Activated CD4-positive, CD25-positive, alpha-beta regulatory T cell treated with anti-CD3 and anti-CD28 coated beads, Interleukin-2, amount 50 U/mL, for 24 hours (primary cell): ENCODE measurements around the gene L3MBTL3.

Experiments used
- ATAC-seq, 2 donors: fragments of 150-1000 bp; cut with Tn5 transposase; one replicate each; pipeline ENCODE4 v1.10.0; 2021; ENCODE audit warnings: mild to moderate bottlenecking in 1 of 2, moderate library complexity in 1 of 2

The L3MBTL3 gene

DNA sequence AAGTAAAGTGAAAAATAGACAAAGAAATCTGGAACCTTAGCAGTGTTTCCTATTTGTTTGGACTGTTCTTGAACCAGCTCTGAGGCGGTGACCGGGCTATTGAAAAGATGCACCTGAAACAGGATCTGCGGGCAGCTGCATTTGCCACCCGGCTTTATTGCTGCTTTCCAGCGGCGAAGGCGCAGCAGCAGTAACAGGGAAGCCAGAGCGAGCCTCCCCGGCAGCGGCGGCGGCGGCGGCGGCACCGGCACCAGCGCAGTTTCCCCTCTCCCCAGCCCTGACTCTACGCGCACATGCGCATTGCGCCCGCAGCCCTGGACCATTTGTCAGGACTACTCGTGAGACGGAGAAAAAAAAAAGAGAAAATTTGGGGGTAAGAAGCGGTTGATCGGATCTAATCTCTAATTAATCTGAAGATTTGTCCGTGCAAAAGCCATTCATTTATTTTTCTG, at the start of gene L3MBTL3:
Gene L3MBTL3 (plus strand): TSS at position 290 of the 452 bp plus-strand sequence. CDS start 24,119 bp downstream, outside the sequence.
- peak; percentile 77 to 86 for ATAC-seq

- ATAC-seq: no peak
Observed at GRCh38 chr6:129969064-129969463, 49.3 kb upstream of the L3MBTL3 start.

DNA sequence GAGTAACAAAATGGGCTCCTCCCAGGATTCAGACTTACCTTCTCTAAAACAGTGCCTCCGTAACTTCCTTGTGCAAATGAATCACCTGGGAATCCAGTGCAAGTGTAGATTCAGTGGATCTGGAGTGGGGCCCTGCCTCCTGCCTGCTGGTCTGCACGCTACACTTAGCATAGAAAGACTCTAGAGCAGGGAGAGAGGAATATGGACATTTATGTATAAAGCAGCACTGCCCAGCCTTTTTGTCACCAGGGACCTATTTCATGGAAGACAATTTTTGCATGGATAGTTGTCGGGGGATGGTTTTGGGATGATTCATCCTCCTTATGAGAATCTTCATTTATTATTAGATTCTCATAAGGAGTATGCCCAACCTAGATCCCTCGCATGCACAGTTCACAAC, 42.3 kb upstream of the L3MBTL3 start:
- no peak for ATAC-seq

DNA sequence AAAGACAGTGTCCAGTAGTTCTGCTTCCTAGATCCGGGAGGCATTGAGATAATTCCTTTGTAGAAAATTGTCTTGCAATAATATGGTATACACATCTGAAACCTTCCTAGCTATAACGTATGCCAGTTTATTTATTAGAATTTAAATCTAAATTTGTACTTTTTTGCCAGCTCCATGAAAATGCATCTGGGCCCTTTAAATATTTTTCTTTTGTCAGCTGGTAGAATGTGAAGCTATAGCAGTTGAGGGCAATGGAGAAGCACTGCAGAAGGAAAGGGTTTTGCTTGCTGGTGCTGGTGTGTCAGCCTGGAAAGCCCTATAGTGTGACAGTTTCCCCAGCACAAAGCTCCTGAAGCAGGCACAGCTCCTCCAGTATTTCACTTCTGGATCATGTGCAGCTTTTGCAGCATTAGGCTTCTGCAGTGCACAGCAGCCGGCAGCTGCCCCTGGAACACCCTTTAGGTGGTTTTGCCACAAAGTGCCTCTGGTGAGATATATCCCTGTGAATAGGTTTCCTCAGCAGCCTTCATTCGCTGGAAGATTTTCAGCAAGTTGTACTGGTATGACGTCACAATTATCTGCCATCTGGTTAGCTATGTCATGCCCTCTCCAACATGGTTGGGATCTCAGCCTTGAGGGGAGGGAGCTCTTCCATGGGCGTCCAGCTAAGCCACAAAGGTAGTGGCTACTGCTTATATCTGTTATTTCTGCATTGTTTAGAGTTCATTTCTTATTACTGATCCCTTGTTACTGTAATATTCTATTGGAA, 40.0 kb upstream of the L3MBTL3 start:
- no peak for ATAC-seq

DNA sequence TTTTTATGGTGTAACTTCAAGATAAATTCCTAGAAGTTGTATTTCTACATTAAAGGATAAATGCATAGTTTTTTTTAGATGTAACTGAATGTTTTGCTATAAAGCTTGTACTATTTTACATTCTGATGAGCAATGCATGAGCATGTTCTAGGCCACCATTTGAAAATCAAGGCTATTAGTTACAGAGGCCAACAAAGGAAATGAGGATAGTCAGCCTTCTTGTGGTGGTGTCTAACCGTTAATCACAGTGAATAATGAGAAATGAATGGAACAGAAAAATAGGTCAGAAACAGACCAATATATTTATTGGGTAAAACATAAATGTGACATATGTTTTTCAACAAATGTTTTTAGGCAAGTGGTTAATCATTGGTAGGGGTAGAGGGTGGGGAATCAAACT, 37.6 kb upstream of the L3MBTL3 start:
- ATAC-seq: no peak

DNA sequence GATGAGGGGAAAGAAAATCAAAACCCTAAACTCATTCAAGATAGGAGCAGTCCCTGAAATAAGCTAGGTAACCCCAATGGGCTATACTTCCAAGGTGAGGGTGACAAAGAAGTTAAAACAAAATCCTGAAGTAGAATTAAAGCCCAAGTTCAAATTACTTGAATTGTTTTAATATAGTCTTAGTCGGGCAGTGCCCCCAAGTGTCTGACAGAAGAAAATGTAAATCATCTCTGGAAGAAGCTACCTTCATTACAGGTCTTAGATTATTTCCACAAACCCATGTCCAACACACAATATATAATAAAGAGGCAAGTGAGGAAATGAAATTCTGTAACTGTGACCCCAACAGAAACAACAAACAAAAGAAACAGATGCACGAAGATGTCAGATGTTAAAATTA, 36.8 kb upstream of the L3MBTL3 start:
- ATAC-seq: no peak

GRCh38 chr6:129989396-129989795, 29.0 kb upstream of the L3MBTL3 start:
- no peak for ATAC-seq

- no peak for ATAC-seq
Observed at GRCh38 chr6:129992881-129993280, 25.5 kb upstream of the L3MBTL3 start.

DNA sequence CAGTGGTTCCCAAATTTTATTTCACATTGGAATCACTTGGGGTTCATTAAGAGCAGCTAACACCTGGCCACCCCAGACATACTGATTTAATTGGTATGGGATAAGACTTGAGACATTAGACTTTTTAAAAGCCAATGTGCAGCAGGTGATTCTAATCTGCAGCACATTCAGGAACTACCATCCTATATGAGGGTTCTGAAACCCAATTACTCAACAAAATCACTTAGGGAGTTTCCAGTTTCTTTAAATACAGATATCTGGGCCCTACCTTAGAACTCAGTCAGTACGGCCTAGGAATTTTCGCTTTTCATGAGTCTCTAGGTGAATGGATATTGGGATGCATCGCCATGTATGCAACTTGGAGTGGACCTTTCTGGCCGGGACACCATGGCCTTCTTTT, 24.0 kb upstream of the L3MBTL3 start:
- no peak for ATAC-seq

GRCh38 chr6:129996387-129996786, 22.0 kb upstream of the L3MBTL3 start:
- ATAC-seq: no peak

- no peak for ATAC-seq
Observed at GRCh38 chr6:130000526-130001421, 17.6 kb upstream of the L3MBTL3 start.

DNA sequence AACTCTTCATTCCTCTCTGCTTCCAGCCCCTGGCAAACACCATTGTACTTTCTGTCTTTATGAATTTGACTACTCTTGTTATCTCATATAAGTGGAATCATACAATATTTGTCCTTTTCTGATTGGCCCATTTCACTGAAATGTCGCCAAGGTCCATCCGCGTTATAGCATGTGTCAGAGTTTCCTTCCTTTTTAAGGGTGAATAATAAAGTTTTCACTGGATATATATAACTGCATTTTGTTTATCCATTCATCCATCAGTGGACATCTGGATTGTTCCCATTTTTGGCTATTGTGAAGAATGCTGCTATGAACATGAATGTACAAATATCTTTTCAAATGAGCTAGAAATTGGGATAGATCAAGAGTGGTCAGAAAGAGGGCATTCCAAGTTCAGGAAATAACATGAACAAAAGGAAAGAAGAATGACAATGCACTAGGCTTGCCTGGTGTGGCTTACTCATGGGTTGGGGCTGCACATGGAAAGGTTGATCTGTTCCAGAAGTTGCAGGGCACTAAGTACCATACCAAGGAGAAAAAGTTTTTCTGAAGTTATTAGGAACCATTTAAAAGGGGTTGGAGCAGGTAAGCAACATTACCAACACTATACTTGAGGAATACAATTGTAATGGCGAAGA, 10.0 kb upstream of the L3MBTL3 start:
- ATAC-seq: no peak

DNA sequence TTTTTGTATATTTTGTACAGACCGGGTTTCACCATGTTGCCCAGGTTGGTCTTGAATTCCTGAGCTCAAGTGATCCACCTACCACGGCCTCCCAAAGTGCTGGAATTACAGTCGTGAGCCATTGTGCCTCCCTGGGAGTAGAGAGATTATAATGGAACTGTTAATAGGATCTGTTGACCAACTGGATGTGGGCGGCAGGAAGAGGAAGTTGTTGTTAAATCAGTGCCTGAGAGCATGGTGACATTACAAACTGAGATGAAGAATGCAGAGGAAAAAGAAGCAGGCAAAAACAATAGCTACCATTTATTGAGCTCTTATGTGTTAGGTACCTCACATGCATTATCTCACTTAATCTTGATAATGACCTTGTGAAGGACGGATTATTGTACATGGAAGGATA, 9.2 kb upstream of the L3MBTL3 start:
- no peak for ATAC-seq

GRCh38 chr6:130010387-130010786, 8.0 kb upstream of the L3MBTL3 start:
- ATAC-seq: no peak

GRCh38 chr6:130012728-130013127, 5.7 kb upstream of the L3MBTL3 start:
- no peak for ATAC-seq

DNA sequence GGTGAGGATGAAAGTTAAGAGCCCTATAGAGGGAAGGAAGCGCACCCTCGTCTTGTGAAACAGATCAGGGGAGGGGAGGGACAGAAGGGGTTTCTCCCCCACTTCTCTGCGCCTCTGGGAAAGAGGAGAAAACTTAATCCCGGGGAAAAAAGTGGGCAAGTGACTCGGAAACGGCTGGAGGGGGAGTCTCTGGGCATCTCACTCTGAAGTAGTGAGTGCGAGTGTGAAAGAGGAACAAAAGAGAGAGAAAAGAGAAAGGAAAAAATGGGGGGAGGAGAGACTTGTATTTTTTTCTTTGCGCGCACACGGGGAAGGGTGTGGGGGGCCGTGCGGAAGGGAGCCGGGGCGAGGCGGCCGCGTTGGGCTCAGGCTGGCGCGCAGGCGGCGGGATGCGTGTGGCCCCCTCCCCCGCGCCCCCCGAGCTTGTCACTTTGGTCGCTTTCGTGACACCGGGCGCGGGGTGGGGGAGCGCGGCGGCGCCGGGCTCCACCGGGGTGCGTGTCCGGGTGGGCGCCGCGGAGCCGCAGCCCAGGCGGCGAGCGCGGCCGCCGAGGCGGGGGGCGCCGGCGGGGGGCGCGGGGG, 454 bp downstream of the L3MBTL3 start:
- ATAC-seq: peak; percentile 8 to 20

DNA sequence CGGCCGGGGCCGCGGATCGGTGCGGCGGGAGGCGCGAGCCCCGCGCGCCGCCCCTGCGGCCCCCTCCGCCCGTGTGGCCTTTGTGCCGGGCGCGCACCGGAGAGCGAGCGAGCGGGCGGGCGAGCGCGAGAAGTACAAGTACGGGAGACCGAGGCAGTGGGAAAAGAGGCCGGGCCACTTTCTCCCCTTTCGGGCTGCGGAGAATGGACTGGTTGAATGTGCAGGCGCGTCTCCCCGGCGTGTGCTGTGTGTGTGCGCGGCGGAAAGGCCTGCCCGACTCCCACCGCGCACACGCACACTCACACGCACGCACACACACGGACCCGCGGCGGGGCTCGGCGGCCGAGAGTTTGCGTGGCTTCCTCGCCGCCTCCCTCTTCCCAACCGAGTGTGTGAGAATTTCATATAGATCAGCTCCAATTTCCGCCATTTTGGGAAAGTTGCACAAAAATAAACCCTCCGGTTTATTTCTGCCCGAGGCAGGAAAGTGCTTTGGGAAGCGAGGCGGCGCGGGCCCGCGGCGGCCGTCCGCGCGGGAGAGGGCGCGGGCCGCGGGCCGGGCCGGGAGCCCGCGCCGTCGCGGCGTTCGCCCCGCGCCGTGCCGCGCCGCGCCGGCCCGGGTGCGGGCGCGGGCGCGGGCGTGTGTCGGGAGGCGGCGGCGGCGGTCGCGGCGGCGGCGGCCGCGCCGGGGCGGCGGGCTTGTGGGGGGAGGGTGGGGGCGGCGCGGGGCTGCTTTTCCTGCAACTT, 1.1 kb downstream of the L3MBTL3 start:
- ATAC-seq: peak; percentile 19

- peak in 1 of 2 donors; percentile 8 for ATAC-seq
Observed at GRCh38 chr6:130020073-130020906, 1.9 kb downstream of the L3MBTL3 start.

GRCh38 chr6:130020907-130021629, 2.7 kb downstream of the L3MBTL3 start:
- peak; percentile 55 to 61 for ATAC-seq

GRCh38 chr6:130026859-130027258, 8.5 kb downstream of the L3MBTL3 start:
- ATAC-seq: peak; percentile 51 to 66
